Central memory CD4-positive, alpha-beta T cell (primary cell): ENCODE measurements around the gene GRM4.

Experiments used
- DNase-seq: peaks from one replicate; pipeline ENCODE4 v3.0.0; 2022

The GRM4 gene

GRCh38 chr6:33991610-33992009, 154.3 kb downstream of the GRM4 start:
- DNase-seq: no peak

GRCh38 chr6:33990061-33990541, 155.8 kb downstream of the GRM4 start:
- no peak for DNase-seq

GRCh38 chr6:33989016-33989854, 156.7 kb downstream of the GRM4 start:
- DNase-seq: no peak

GRCh38 chr6:33988121-33989015, 157.5 kb downstream of the GRM4 start:
- no peak for DNase-seq

- DNase-seq: no peak
Measured at GRCh38 chr6:33987531-33988021, 158.3 kb downstream of the GRM4 start.

- no peak for DNase-seq
Measured at GRCh38 chr6:33985947-33986346, 159.9 kb downstream of the GRM4 start.

- no peak for DNase-seq
Measured at GRCh38 chr6:33985313-33985751, 160.6 kb downstream of the GRM4 start.

- no peak for DNase-seq
Measured at GRCh38 chr6:33984466-33985312, 161.2 kb downstream of the GRM4 start.

- no peak for DNase-seq
Measured at GRCh38 chr6:33983721-33984465, 162.0 kb downstream of the GRM4 start.

- no peak for DNase-seq
Measured at GRCh38 chr6:33983109-33983716, 162.7 kb downstream of the GRM4 start.

GRCh38 chr6:33981861-33982260, 164.0 kb downstream of the GRM4 start:
- DNase-seq: no peak

- no peak for DNase-seq
Measured at GRCh38 chr6:33981421-33981820, 164.5 kb downstream of the GRM4 start.

- no peak for DNase-seq
Measured at GRCh38 chr6:33980176-33981175, 165.4 kb downstream of the GRM4 start.

- DNase-seq: no peak
Measured at GRCh38 chr6:33979750-33980149, 166.1 kb downstream of the GRM4 start.

GRCh38 chr6:33978412-33979150, 167.3 kb downstream of the GRM4 start:
- DNase-seq: no peak

- no peak for DNase-seq
Measured at GRCh38 chr6:33977606-33978411, 168.1 kb downstream of the GRM4 start.

GRCh38 chr6:33976437-33977360, 169.2 kb downstream of the GRM4 start:
- DNase-seq: no peak
